RPMI7951 (cell line): ENCODE measurements around the gene MCC. TPM values are rescaled to one million over a fixed set of nuclear protein-coding genes. Genes with fewer than 3 reads are reported as not detected.
A peak's percentile ranks its signal among the peaks of the same experiment; 100 is the strongest.

Experiments used
- DNase-seq: peaks from one replicate; pipeline ENCODE4 v3.0.0-alpha.2; 2012; ENCODE audit warnings: low read depth
- total RNA-seq: library from RNA; depleted of rRNA; stranded (reverse); fragments of >200 nt; shearing (Covaris generic); gene quantifications from 2 replicates; pipeline ENCODE4 v1.2.3, GENCODE V29; 2014

The MCC gene
- total RNA-seq, 1 experiment from 2014 or later = 11.3 TPM

- DNase-seq = no peak
These were observed 375.8 kb downstream of the MCC start for GRCh38 chr5:113112435-113112834.

DNA sequence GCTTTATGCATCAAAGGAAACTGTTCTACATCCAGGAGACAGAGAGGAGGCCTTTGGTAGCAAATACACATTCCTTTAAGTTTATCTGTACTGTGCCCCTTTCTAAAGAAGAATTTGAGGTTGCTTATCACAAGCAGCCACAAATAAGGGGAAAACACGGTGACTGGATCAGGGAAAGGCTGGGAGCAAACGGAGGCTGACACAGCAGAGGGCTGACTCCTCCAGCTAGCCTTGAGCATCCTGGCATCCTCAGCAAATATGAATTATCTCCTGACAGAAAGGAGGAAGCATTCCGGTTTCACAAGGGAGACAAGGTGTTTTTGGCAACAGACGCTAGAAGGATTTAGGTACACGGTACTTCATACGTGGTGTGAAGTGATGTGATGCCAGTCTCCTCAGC, 378.1 kb downstream of the MCC start:
- DNase-seq = no peak

DNA sequence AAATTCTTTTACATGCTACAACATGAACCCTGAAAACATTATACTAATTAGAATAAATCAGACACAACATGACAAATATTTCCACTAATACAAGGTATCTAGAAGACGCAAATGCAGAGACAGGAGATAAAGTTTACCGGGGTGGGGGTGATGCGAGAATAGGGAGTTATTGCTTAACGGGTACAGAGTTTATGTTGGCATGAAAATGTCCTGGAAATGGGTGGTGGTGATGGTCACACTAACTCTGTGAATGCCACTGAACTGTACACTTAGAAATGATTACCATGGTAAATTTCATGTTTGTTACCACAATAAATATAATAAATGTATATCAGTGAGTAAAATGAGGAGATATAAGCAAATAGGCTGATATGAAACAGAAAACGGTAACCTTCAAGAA, 378.9 kb downstream of the MCC start:
- DNase-seq = no peak

DNA sequence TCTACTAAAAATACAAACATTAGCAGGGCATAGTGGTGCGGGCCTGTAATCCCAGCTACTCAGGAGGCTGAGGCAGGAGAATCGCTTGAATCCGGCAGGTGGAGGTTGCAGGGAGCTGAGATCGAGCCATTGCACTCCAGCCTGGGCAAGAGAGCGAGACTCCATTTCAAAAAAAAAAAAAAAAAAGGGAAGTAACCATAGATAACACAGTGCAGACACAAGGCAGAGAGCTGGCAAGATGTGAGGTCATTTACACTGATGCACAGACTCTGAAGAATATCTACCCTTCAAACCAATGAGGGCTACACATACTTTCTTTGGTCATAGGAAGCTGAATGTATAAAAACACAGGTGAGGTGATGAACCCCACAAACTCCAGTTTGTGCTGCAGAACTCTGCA, 379.8 kb downstream of the MCC start:
- DNase-seq = no peak

GRCh38 chr5:113106821-113107220, 381.4 kb downstream of the MCC start:
- DNase-seq = no peak

- DNase-seq = no peak
These were observed 382.5 kb downstream of the MCC start for GRCh38 chr5:113105693-113106280.

DNA sequence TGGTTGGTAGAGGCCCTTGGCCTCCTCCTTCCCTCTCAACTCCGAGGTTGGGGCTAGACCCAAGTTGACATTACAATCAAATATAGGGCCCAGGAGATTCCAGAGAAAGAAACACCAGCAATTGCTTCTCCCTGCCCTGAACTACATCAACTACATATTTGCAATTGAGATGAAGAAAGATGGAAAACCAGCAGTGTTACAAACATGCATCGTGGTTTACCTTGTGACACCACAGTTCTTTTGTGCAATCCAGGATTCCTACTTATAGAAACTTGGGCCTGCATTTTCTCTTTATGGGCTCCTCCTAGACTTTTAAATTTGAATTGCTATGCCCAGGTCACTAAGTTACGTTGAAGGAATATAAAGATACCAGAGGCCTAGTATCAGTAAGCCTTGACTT, 384.9 kb downstream of the MCC start:
- no peak for DNase-seq

DNA sequence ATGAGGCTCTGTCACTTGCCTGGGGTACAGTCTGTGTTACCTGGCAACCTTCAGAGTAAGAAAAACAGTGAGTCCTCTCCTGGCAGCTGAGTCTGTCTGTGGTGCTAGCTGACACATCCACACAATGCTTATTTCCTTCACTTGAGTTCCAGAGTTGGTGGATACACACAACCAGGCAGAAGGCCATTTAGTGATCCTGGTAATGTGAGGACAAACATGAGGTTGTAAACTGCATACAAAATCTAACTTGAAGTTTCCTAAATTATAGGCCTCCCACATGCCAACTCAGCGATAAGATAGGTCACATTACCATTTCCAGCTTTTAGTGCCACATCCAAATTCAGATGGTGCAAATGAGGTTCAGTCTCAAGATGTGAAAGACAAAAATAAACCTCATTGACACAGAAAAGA, 386.1 kb downstream of the MCC start:
- DNase-seq = no peak

DNA sequence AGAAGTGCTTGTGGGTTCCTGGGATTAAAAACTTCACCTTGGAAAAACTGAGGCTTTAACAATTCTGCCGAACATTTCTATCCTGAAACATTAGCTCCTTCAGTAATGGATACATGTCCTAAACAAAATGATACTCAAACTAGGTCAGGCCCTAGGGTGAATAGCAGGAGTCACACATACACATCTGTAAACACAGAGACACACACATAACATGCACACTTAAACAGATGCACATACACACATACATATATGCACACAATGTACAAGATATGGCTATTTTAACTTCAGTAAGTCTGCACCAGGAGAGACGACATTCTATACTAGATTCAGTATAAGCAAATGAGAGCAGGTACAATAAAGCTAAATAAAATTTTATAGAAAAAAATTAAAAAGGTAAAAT, 387.3 kb downstream of the MCC start:
- no peak for DNase-seq

GRCh38 chr5:113099822-113100221, 388.4 kb downstream of the MCC start:
- no peak for DNase-seq

GRCh38 chr5:113098378-113098777, 389.9 kb downstream of the MCC start:
- DNase-seq = no peak

GRCh38 chr5:113095831-113096230, 392.4 kb downstream of the MCC start:
- DNase-seq = no peak

- no peak for DNase-seq
These were observed 394.7 kb downstream of the MCC start for GRCh38 chr5:113093558-113093957.

DNA sequence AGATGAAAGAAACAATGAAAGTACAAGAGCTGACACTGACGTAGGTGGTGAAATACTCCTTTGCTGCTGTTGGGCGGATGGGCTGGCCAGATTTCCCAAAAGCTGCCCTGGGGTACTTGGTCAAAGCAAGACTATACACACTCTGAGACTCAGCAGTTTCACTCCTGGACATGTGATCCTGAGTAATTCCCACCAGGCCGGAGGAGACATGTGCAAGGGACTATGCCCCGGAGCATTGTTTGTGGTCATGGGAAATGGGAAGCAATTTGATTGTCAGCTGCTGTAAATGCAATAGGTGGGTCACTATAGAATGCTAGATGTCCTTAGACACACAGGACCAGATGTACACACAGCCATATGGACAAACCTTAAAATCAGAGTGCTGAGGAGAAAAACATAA, 395.6 kb downstream of the MCC start:
- peak; percentile 87 for DNase-seq

- DNase-seq = no peak
These were observed 396.6 kb downstream of the MCC start for GRCh38 chr5:113091622-113092021.

DNA sequence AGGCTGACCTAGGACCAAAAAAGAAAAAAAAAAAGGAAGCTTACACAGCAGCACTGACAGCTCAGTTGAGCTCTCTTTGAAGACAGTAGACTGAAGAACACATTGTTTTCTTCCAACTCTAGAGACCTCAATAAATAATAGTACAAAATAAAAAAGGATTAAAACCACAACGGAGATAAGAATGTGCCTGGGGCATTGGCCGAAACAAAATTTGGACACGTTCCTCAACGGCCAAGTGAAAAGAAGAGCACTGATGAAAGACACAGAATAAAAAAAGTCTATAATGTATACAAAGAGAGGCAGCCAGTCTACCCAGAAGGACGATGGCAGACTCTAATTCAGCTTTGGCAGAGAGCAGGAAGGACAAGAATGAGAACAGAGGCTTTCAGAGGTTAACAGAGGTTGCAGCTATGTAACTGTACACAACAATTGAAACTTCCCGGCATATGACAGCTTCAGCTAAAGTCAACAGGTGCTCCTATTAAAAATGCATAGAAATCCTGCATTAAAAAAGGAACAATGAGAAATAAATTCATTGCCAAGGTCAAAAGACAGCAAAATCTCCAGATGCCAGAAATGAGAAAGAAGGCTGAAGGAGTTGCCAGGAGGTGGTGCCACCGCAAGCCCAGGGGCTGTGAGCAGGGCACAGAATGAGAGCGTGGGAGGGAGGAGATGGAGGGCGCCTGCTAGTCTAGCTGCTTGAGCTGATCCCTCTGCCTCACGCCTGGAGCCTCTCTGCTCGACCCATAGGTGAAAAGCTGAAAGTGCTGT, 397.7 kb downstream of the MCC start:
- peak; percentile 69 for DNase-seq

GRCh38 chr5:113089653-113090335, 398.5 kb downstream of the MCC start:
- DNase-seq = no peak

DNA sequence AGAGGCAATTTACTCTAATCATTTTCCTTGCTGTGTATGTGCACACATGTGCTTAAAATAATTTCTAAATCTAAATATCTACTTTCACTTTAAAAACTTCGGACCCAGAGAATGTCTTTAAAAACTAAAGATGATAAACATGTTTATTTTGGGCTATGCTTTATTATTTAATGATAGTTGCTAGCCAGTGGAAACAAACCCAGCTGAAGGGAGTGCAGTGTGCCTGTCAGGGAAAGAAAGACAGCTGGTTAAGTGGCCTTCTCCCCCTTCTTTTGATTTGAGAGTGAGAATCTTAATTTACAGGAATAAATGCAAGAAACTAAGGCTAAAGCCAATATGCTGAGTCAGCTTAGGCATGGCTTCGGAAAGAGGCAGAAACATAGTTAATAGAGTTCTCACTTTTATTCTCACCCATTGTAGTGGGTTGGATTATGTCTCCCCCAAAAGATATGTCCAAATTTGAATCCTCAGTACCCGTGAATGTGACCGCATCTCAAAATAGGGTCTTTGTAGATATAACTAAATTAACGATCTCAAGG, 400.2 kb downstream of the MCC start:
- DNase-seq = no peak

DNA sequence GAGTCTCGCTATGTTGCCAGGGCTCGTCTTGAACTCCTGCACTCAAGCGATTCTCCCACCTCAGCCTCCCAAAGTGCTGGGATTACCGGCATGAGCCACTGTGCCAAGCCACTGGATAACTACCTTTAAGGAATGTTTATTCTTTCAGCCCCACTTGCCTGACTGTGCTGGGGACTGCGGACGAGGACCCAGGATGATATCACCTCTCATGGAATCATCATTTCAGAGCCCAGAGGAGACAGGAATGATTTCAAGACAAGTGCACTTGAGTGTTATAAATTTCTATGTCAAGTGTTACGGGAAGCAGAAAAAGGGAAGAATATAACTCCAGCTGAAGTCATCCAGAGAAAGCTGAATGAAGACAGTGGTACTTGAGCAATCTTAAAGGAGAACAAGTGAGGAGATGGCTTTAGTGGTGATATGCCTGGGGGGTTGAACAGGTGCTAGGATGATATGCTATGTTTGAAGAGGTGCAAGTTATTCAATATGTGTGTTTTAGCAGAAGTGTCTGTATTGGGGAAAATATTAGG, 402.3 kb downstream of the MCC start:
- no peak for DNase-seq

DNA sequence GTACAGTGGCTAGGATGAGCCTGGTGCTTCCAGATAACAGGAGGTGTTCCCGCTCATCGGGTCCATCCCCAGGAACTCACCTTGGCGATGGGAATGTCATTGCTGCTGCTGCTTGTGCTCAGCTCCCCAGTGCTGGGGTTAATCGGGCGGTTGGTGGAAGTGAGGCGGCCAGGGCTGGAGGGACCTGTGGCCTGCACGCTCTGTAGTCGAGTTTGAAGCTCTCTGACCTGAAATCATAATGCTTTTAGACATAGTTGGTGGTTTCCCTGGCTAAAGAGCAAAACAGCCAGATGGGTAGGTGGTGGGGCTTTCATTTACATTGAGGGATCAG, 403.2 kb downstream of the MCC start:
- DNase-seq = no peak

GRCh38 chr5:113084402-113085083, 403.7 kb downstream of the MCC start:
- no peak for DNase-seq

DNA sequence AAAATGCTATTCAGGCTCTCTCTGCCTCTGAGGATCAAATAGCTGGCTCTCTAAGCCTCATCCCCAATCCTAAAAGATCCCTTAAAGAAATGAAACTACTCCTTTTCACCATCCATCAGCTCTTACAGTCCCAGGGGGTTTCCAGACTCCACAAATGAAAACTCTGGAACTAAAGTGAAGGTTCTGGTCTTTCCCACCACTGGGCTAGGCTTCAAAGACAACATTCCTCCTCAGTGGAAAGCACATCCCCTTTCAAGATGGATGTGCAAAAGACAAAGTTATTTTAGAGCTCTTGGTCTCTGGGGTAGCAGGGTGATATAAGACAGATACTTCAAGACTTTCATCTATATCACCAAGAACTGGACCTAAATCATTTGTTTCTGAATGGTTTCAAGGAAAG, 404.8 kb downstream of the MCC start:
- DNase-seq = no peak
